Uterus (tissue), 2 donors: ENCODE data around the gene RIMBP3C.

Experiments
- POLR2A ChIP-seq, 2 donors: fragments of 450-650 bp; IDR thresholded peaks; one replicate each; pipeline ENCODE4 v1.6.1; 2016; ENCODE audit warnings: antibody characterized with exemption in 2 of 2, mild to moderate bottlenecking in 1 of 2, moderate library complexity in 1 of 2
- TF ChIP-seq, protein P1 (sequence below), 4 experiments: fragments of 200-600 bp in 2 of 4; fragments of 450-650 bp in 2 of 4; sonication (generic) in 2 of 4; IDR thresholded peaks; one replicate each; pipeline ENCODE4 v1.5.1; 2016 to 2019; ENCODE audit warnings: antibody characterized with exemption in 4 of 4, mild to moderate bottlenecking in 2 of 4, moderate library complexity in 1 of 4

DNA sequence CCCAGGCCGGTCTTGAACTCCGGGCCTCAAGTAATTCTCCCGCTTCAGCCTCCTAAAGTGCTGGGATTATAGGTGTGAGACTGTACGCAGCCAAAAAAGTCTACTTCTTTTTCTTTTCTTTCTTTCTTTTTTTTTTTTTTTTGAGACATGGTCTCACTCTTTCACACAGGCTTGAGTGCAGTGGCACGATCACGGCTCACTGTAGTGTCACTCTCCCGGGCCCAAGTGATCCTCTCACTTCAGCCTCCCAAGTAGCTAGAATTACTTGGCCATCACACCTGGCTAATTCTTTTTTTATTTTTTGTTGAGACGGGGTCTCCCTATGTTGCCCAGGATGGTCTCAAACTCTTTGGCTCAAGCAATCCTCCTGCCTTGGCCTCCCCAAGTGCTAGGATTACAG is 12.7 kb upstream of the RIMBP3C start:
- no peak for TF ChIP-seq POLR2A (IDR thresholded peaks at IDR 0.05)
- TF ChIP-seq, protein P1, sequence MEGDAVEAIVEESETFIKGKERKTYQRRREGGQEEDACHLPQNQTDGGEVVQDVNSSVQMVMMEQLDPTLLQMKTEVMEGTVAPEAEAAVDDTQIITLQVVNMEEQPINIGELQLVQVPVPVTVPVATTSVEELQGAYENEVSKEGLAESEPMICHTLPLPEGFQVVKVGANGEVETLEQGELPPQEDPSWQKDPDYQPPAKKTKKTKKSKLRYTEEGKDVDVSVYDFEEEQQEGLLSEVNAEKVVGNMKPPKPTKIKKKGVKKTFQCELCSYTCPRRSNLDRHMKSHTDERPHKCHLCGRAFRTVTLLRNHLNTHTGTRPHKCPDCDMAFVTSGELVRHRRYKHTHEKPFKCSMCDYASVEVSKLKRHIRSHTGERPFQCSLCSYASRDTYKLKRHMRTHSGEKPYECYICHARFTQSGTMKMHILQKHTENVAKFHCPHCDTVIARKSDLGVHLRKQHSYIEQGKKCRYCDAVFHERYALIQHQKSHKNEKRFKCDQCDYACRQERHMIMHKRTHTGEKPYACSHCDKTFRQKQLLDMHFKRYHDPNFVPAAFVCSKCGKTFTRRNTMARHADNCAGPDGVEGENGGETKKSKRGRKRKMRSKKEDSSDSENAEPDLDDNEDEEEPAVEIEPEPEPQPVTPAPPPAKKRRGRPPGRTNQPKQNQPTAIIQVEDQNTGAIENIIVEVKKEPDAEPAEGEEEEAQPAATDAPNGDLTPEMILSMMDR (IDR thresholded peaks at IDR 0.05), result no peak
